ENCODE measurements around the gene DGKI. TPM values are rescaled to one million over a fixed set of nuclear protein-coding genes. Genes with fewer than 3 reads are reported as not detected.

Gene DGKI
- total RNA-seq, 1 experiment from 2014 or later: 0.15 TPM

- TF ChIP-seq ZBTB33 (IDR thresholded peaks at IDR 0.05; ENCODE audit: extremely low read depth, insufficient replicate concordance, low read length): no peak
- no peak for TF ChIP-seq FOSL1 (IDR thresholded peaks at IDR 0.05; ENCODE audit: low read depth)
- no peak for TF ChIP-seq SIN3A (IDR thresholded peaks at IDR 0.05; ENCODE audit: low read depth)
- no peak for TF ChIP-seq ZNF274 (IDR thresholded peaks at IDR 0.05; ENCODE audit: low read depth, low read length)
- no peak for TF ChIP-seq CTCF (IDR thresholded peaks at IDR 0.05 in 2 of 3, conservative IDR thresholded peaks at IDR 0.05 in 1 of 3; ENCODE audit: borderline replicate concordance in 1 of 3, insufficient read depth in 1 of 3, low read depth in 2 of 3, low read length in 2 of 3)
- no peak for TF ChIP-seq CBX3 (IDR thresholded peaks at IDR 0.05; ENCODE audit: low read depth)
- no peak for TF ChIP-seq MAX (IDR thresholded peaks at IDR 0.05)
- no peak for TF ChIP-seq RAD21 (IDR thresholded peaks at IDR 0.05; ENCODE audit: low read depth)
- no peak for TF ChIP-seq EZH2 (IDR thresholded peaks at IDR 0.05)
Measured at GRCh38 chr7:137836113-137836509, 10.7 kb downstream of the DGKI start (continued).

- Histone ChIP-seq H3K9me3 (ENCODE audit: control insufficient read depth in 1 of 2, insufficient read depth in 1 of 2, low read depth in 1 of 2, low read length in 2 of 2) (no peaks in the 10 kb centered on the region), H3K36me3 (ENCODE audit: control insufficient read depth in 1 of 2, insufficient read depth in 2 of 2, low read length in 2 of 2) (no peaks in the 10 kb centered on the region), H3K9me2 (ENCODE audit: insufficient read depth) (no peaks in the 10 kb centered on the region), H3K4me1 (ENCODE audit: control insufficient read depth in 1 of 2, insufficient read depth in 2 of 2, low read length in 2 of 2) (no peaks in the 10 kb centered on the region), H3K4me3 (replicated peaks in 1 of 2; ENCODE audit: low read depth in 1 of 2, low read length in 2 of 2) (no peak overlapping the region), H2AFZ (ENCODE audit: low read depth, low read length, poor library complexity, severe bottlenecking) (no peak overlapping the region), H3K27ac (ENCODE audit: low read depth, low read length) (no peak overlapping the region), H3K27me3 (ENCODE audit: insufficient read depth, low read length) (no peaks in the 10 kb centered on the region), H3K79me2 (ENCODE audit: insufficient read depth, low read length) (no peaks in the 10 kb centered on the region), H4K20me1 (ENCODE audit: insufficient read depth) (no peaks in the 10 kb centered on the region), H3K9ac (ENCODE audit: low read length) (no peak overlapping the region), H3K4me2 (ENCODE audit: low read length) (no peak overlapping the region)
- ATAC-seq (no peak), DNase-seq (ENCODE audit: low read depth, low spot score) (no peak)
- no peak for TF ChIP-seq MAX (IDR thresholded peaks at IDR 0.05)
- no TSS peak for BruUV-seq (replicated peaks)
- ChIA-PET POLR2A (no interaction called here), RAD21 (ENCODE audit: low non-redundant PET in 1 of 2, low total read pairs in 2 of 2, uncharacterized antibody in 2 of 2, unreplicated experiment in 2 of 2) (no interaction called here), CTCF (no interaction called here)
- intact Hi-C loops (cut with micrococcal nuclease): no loop called here
Measured at GRCh38 chr7:137835486-137836112, 11.2 kb downstream of the DGKI start.

Data from HCT116 (cell line).